ENCODE results near the gene SORCS2.

- TF ChIP-seq TBP (IDR thresholded peaks at IDR 0.05; ENCODE audit: low read depth, low read length) = no peak
- no peak for TF ChIP-seq CTCF (IDR thresholded peaks at IDR 0.05; ENCODE audit: control extremely low read depth in 1 of 3, insufficient read depth in 1 of 3, low read depth in 1 of 3, low read length in 3 of 3)
- TF ChIP-seq CHD1 (IDR thresholded peaks at IDR 0.05; ENCODE audit: low read depth, low read length) = no peak
- TF ChIP-seq POLR2AphosphoS5 (IDR thresholded peaks at IDR 0.05; ENCODE audit: low read depth, low read length) = no peak
- no peak for TF ChIP-seq EZH2 (IDR thresholded peaks at IDR 0.05; ENCODE audit: low read depth, low read length, severe bottlenecking)
- TF ChIP-seq JUND (IDR thresholded peaks at IDR 0.05; ENCODE audit: low read length) = no peak
- no peak for TF ChIP-seq NANOG (IDR thresholded peaks at IDR 0.05; ENCODE audit: insufficient read depth, low read depth, low read length, poor library complexity, severe bottlenecking)
- TF ChIP-seq SRF (IDR thresholded peaks at IDR 0.05; ENCODE audit: low read depth, low read length) = no peak
- no peak for TF ChIP-seq POLR2A (IDR thresholded peaks at IDR 0.05; ENCODE audit: control extremely low read depth in 1 of 2, low read depth in 2 of 2, low read length in 2 of 2)
- TF ChIP-seq SIN3A (conservative IDR thresholded peaks at IDR 0.05 in 1 of 2, IDR thresholded peaks at IDR 0.05 in 1 of 2; ENCODE audit: low read depth in 1 of 2, low read length in 2 of 2) = no peak
Observed at GRCh38 chr4:7347981-7348380, 155.6 kb downstream of the SORCS2 start.
